WERI-Rb-1 (cell line): ENCODE data around the gene TBX6.

Experiments used
- DNase-seq: peaks from one replicate; pipeline ENCODE4 v3.0.0-alpha.2; 2020
- H3K27ac ChIP-seq: fragments of 250-450 bp; sonication (Bioruptor Pico); 2 replicates; pipeline ENCODE4 v1.5.1; 2020; ENCODE audit warnings: mild to moderate bottlenecking, moderate library complexity
- H3K27me3 ChIP-seq: fragments of 250-450 bp; sonication (Bioruptor Pico); 2 replicates; pipeline ENCODE4 v1.5.1; 2021; ENCODE audit warnings: mild to moderate bottlenecking, low read depth, moderate library complexity; ENCODE audit not compliant: insufficient read depth, severe bottlenecking
- H3K36me3 ChIP-seq: fragments of 250-450 bp; sonication (Bioruptor Pico); 2 replicates; pipeline ENCODE4 v1.5.1; 2020; ENCODE audit warnings: mild to moderate bottlenecking, moderate library complexity
- H3K4me3 ChIP-seq: 2 replicates; pipeline ENCODE4 v1.5.1; 2011; ENCODE audit warnings: low read depth, mild to moderate bottlenecking, control low read depth, low read length
- H3K9me3 ChIP-seq: fragments of 250-450 bp; sonication (Bioruptor Pico); 2 replicates; pipeline ENCODE4 v1.5.1; 2021; ENCODE audit warnings: mild to moderate bottlenecking, moderate library complexity; ENCODE audit not compliant: severe bottlenecking
- CTCF ChIP-seq: IDR thresholded peaks from 2 replicates; pipeline ENCODE4 v1.5.1; 2011; ENCODE audit warnings: low read depth, mild to moderate bottlenecking, control low read depth, inconsistent platforms, low read length

TBX6 gene

GRCh38 chr16:30088237-30088831, 3.4 kb downstream of the TBX6 start:
- no peak overlapping the region for H3K4me3 ChIP-seq
- H3K27me3 ChIP-seq = no peaks in the 10 kb centered on the region
- H3K9me3 ChIP-seq = no peaks in the 10 kb centered on the region
- H3K36me3 ChIP-seq = peaks cover 24% of the 10 kb centered on the region
- no peak overlapping the region for H3K27ac ChIP-seq
- TF ChIP-seq CTCF = no peak
- DNase-seq = no peak

- no peak for TF ChIP-seq CTCF
- H3K4me3 ChIP-seq = no peak overlapping the region
- peaks cover 34% of the 10 kb centered on the region for H3K36me3 ChIP-seq
- no peaks in the 10 kb centered on the region for H3K27me3 ChIP-seq
- no peak for DNase-seq
- H3K9me3 ChIP-seq = no peaks in the 10 kb centered on the region
- H3K27ac ChIP-seq = no peak overlapping the region
These were observed 4.4 kb downstream of the TBX6 start for GRCh38 chr16:30087181-30087898.

GRCh38 chr16:30086291-30087140, 5.2 kb downstream of the TBX6 start:
- no peak for TF ChIP-seq CTCF
- Histone ChIP-seq H3K4me3 (no peak overlapping the region), H3K27me3 (no peaks in the 10 kb centered on the region), H3K27ac (no peak overlapping the region), H3K9me3 (no peaks in the 10 kb centered on the region), H3K36me3 (peaks cover 39% of the 10 kb centered on the region)
- DNase-seq = no peak

- no peak overlapping the region for H3K27ac ChIP-seq
- H3K36me3 ChIP-seq = peaks cover 46% of the 10 kb centered on the region
- no peaks in the 10 kb centered on the region for H3K9me3 ChIP-seq
- no peaks in the 10 kb centered on the region for H3K27me3 ChIP-seq
- no peak overlapping the region for H3K4me3 ChIP-seq
- TF ChIP-seq CTCF = no peak
- DNase-seq = no peak
These were observed 5.9 kb downstream of the TBX6 start for GRCh38 chr16:30085820-30086219.

- H3K9me3 ChIP-seq = no peaks in the 10 kb centered on the region
- TF ChIP-seq CTCF = no peak
These were observed 6.5 kb downstream of the TBX6 start for GRCh38 chr16:30085247-30085646.

More at GRCh38 chr16:30085247-30085646, 6.5 kb downstream of the TBX6 start:
- DNase-seq = no peak
- Histone ChIP-seq H3K27ac (no peak overlapping the region), H3K27me3 (no peaks in the 10 kb centered on the region), H3K36me3 (peaks cover 51% of the 10 kb centered on the region), H3K4me3 (no peak overlapping the region)
